Naive B cell (primary cell): ENCODE measurements around the gene VPS26B. TPM values are rescaled to one million over a fixed set of nuclear protein-coding genes. Genes with fewer than 3 reads are reported as not detected.
A peak's percentile ranks its signal among the peaks of the same experiment; 100 is the strongest.
"Not testable (repeated sequence)": the region's sequence is repeated elsewhere in the genome, so short reads cannot be mapped to it uniquely, and the experiment has no call there.

Source experiments
- ATAC-seq, 2 donors: fragments of 150-1000 bp; cut with Tn5 transposase; 2 replicates each; pipeline ENCODE4 v1.10.0; 2021; ENCODE audit warnings: low read depth in 2 of 2, mild to moderate bottlenecking in 2 of 2, moderate library complexity in 2 of 2
- DNase-seq: peaks from one replicate; pipeline ENCODE4 v3.0.0; 2022
- H3K27ac Mint-ChIP-seq, 6 donors: one replicate each; pipeline ENCODE4 v1.8.0; 2020 to 2022; ENCODE audit warnings: mild to moderate bottlenecking in 6 of 6, mixed read lengths in 6 of 6, moderate library complexity in 5 of 6, inconsistent platforms in 2 of 6
- H3K27me3 Mint-ChIP-seq, 3 donors: one replicate each; pipeline ENCODE4 v1.8.0; 2021 to 2022; ENCODE audit warnings: mixed read lengths in 3 of 3, mild to moderate bottlenecking in 1 of 3
- H3K36me3 Mint-ChIP-seq, 2 donors: one replicate each; pipeline ENCODE4 v1.8.0; 2020 to 2022; ENCODE audit warnings: mixed read lengths in 2 of 2, inconsistent platforms in 1 of 2, mild to moderate bottlenecking in 1 of 2
- H3K4me1 Mint-ChIP-seq, 3 donors: one replicate each; pipeline ENCODE4 v1.8.0; 2020 to 2022; ENCODE audit warnings: mixed read lengths in 3 of 3, inconsistent platforms in 1 of 3, mild to moderate bottlenecking in 1 of 3, moderate library complexity in 1 of 3
- H3K4me3 Mint-ChIP-seq, 8 donors: one replicate each; pipeline ENCODE4 v1.8.0; 2020 to 2022; ENCODE audit warnings: mild to moderate bottlenecking in 8 of 8, mixed read lengths in 8 of 8, moderate library complexity in 8 of 8, inconsistent platforms in 2 of 8
- H3K9me3 Mint-ChIP-seq, 7 donors: one replicate each; pipeline ENCODE4 v1.8.0; 2020 to 2022; ENCODE audit warnings: mixed read lengths in 7 of 7, mild to moderate bottlenecking in 5 of 7, inconsistent platforms in 2 of 7, moderate library complexity in 1 of 7
- polyA plus RNA-seq, 6 donors: library from polyadenylated mRNA; unstranded; fragments of 300-500 nt; fragmentation: Illumina TruSeq; gene quantifications; one replicate each; pipeline ENCODE4 v1.2.3, GENCODE V29; 2021; ENCODE audit warnings: low read depth in 6 of 6

VPS26B gene
- polyA plus RNA-seq, 6 donors from 2014 or later = 12.1 to 18.2 (median 14.7) TPM

DNA sequence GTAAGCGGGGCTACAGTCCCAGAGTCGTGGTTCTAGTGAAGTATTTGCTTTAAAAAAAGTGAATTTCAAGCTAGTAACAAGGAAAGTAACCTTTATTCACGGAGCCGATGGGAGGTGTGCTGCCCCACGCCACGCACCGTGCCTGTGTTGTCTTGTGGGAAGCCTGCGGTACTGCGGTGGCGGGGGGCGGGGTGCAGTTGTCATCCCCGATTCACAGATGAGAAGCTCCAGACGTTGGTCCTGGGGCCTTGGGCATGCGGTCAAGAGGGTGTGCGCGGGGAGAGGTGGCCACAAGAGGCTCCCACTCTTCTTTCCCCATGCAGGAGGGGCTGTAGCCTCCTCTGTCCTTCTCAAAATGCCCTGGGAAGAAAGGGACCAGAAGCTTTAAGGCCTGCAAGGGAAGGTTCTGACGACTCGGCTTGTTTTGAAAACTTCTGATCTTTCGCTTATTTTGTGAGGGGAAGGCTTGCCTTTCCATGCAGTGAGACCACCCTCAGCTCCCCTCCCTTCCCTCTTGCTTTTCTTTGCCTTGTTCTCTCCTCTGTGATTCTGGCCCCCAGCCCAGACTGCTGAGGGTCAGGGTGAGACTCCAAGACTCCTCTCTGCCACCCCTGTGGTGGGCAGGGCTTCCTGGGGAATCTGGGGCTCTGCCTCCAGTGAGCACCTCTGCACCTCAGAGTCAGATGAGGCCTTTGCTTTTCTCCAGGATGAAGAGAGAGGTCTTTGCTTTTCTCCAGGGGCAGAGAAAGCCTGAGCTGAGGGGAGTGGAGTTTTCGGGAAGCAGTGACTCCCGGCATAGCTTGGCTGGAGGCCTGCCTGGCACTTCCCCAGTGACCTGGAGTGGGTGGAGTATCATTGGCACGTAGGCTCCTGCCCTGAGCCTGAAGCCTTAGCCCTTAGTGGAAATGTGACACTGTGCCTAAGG lies 57.9 kb downstream of the VPS26B start:
- H3K27me3 Mint-ChIP-seq = peaks cover 36 to 71% (median 50%) of the 10 kb centered on the region in 3 donors
- no peak for ATAC-seq
- H3K27ac Mint-ChIP-seq = no peak overlapping the region
- peaks cover 0 to 7% of the 10 kb centered on the region in 2 donors for H3K36me3 Mint-ChIP-seq
- no peak overlapping the region for H3K4me3 Mint-ChIP-seq
- peaks cover 2 to 3% (median 2%) of the 10 kb centered on the region in 3 donors for H3K4me1 Mint-ChIP-seq
- H3K9me3 Mint-ChIP-seq = peaks cover 0 to 15% (median 10%) of the 10 kb centered on the region in 7 donors
- no peak for DNase-seq

DNA sequence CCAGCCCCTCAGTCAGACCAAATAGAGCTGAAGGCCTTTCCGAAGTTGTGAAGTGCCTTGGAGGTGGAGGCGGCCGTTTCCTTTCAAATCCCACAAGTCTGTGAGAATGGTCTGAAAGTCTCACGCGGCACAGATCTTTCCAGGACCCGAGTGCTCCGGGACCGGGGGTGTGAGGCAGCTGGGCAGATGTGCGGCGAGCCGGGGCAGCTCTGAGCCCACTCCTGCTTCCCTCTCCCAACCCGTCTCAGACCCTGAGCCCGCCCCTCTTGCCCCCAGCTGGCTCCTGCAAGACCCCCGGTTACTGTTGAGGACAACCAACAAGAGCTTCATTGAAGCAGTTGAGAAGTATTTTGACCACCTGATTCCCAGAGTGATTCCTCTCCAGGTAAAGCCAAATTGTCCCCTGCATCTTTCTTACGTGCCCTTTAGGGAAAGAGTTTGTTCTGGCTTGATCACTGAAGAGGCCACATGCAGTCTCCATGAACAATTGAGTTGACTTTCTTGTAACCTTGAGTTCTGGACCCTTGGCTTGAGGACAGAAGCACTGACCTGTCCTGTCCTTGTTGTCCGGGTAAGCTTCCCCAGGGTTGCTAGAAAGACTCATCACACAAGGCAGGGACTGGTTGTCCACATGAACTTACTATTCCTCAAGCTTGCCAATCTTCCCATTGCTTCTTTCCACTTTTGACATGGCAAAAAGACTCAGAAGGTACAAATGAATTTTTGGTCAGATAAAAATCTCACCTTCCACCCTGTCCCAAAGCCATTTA lies 59.2 kb downstream of the VPS26B start:
- DNase-seq = no peak
- Mint-ChIP-seq H3K9me3 (peaks cover 0 to 10% (median 4%) of the 10 kb centered on the region in 7 donors), H3K27me3 (peaks cover 27 to 70% (median 48%) of the 10 kb centered on the region in 3 donors), H3K4me3 (no peak overlapping the region), H3K27ac (peak overlapping the region in 1 of 6 donors; percentile 58), H3K4me1 (no peaks in the 10 kb centered on the region), H3K36me3 (peaks cover 0 to 3% of the 10 kb centered on the region in 2 donors)
- no peak for ATAC-seq

DNA sequence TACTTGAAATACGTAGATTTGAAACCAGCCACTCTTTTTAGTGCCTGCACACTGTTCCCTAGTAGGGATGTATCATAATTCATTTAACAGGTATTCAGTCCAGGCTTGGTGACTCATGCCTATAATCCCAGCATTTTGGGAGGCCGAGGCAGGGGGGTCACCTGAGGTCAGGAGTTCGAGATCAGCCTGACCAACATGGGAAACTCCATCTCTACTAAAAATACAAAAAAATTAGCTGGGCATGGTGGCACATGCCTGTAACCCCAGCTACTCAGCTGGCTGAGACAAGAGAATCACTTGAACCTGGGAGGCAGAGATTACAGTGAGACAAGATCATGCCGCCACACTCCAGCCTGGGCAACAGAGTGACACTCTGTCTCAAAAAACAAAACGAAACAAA lies 59.9 kb downstream of the VPS26B start:
- not testable (repeated sequence) for ATAC-seq, H3K4me3 Mint-ChIP-seq

DNA sequence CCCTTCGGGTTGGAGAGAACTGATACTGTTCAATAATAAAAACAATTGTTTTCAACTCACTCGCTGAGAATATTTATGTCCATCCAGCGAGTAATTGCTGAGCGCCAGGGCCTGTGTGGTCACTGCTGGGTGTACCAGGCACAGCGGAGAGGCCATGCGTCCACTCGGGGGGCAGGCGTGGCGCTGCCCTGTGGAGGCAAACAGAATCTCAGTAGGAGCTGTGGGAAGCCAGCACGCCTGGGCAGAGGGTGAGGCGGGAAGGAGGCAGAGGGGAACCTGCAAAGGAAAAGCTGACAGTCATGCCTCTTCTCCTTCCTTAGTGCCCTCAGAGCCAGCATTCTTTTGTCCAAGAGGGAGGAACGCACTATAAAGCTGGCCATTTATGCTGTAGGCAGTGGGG lies 63.1 kb downstream of the VPS26B start:
- no peaks in the 10 kb centered on the region for H3K9me3 Mint-ChIP-seq
- peak overlapping the region in 1 of 6 donors; percentile 52 for H3K27ac Mint-ChIP-seq
- no peaks in the 10 kb centered on the region for H3K4me1 Mint-ChIP-seq
- no peak overlapping the region for H3K4me3 Mint-ChIP-seq
- ATAC-seq (no peak), DNase-seq (no peak)
- no peaks in the 10 kb centered on the region for H3K36me3 Mint-ChIP-seq
- peaks cover 21 to 47% (median 33%) of the 10 kb centered on the region in 3 donors for H3K27me3 Mint-ChIP-seq

More for the DNA sequence above, 59.9 kb downstream of the VPS26B start:
- not testable (repeated sequence) for H3K4me1 Mint-ChIP-seq, DNase-seq, H3K9me3 Mint-ChIP-seq, H3K27ac Mint-ChIP-seq, H3K36me3 Mint-ChIP-seq
- peaks cover 28 to 69% (median 41%) of the 10 kb centered on the region in 3 donors for H3K27me3 Mint-ChIP-seq

DNA sequence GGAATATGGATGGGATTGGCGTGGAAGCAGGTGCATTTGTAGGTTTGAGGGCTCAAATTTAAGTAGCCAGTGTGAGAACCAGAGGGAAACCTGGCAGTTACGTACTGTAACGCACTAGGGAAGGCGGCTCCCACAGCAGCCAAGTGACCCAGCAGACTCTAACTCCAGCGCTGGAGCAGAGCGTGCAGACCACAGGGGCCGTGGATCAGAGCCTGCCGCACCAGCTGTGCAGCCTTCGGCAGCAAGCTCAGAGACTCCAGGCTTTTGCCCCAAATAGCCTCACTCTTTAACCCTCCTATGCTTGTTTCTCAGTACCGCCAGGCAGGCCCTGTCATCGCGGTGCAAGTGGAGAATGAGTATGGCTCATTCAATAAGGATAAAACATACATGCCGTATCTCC lies 64.0 kb downstream of the VPS26B start:
- H3K9me3 Mint-ChIP-seq = no peaks in the 10 kb centered on the region
- DNase-seq (no peak), ATAC-seq (no peak)
- no peak overlapping the region for H3K27ac Mint-ChIP-seq
- H3K4me1 Mint-ChIP-seq = no peaks in the 10 kb centered on the region
- peaks cover 21 to 51% (median 37%) of the 10 kb centered on the region in 3 donors for H3K27me3 Mint-ChIP-seq
- H3K4me3 Mint-ChIP-seq = no peak overlapping the region
- no peaks in the 10 kb centered on the region for H3K36me3 Mint-ChIP-seq

DNA sequence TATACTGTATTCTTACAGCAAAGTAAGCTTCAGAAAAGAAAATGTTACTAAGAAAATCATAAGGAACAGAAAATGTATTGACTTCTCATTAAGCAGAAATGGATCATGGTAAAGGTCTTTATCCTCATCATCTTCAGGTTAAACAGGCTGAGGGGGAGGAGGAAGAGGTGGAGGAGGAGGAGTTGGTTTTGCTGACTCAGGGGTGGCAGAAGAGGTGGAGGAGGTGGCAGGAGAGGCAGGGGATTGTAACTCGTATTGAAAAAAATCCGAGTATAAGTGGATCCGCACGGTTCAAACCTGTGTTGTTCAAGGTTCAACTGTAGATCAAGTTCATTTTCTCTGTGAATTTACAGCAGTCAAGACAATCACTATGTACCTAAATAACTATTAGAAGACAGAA lies 64.7 kb downstream of the VPS26B start:
- no peaks in the 10 kb centered on the region for H3K4me1 Mint-ChIP-seq
- no peaks in the 10 kb centered on the region for H3K9me3 Mint-ChIP-seq
- ATAC-seq (no peak), DNase-seq (no peak)
- no peak overlapping the region for H3K4me3 Mint-ChIP-seq
- H3K27me3 Mint-ChIP-seq = peaks cover 18 to 46% (median 33%) of the 10 kb centered on the region in 3 donors
- no peak overlapping the region for H3K27ac Mint-ChIP-seq
- no peaks in the 10 kb centered on the region for H3K36me3 Mint-ChIP-seq

DNA sequence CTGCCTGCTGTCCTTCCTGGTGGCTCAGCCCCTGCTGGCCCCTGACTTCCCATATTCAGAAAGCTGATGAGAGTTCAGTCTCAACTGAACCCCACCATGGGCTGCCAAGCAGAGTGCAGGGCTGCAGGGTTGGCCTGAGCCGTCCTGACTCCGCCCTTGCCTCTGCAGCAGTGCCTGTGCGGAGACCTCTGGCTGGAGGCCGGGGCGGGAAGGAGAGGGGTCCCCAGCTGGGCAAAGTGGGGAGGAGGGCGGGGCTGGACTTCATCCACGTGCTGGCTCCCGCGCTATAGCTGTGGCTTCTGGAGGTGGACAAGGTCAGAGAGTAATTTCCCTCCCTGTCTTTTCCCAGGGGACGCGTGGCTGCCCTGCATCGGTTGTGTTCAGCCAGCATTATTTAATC lies 65.3 kb downstream of the VPS26B start:
- Mint-ChIP-seq H3K36me3 (no peaks in the 10 kb centered on the region), H3K27ac (no peak overlapping the region), H3K27me3 (peaks cover 17 to 47% (median 37%) of the 10 kb centered on the region in 3 donors), H3K9me3 (no peaks in the 10 kb centered on the region), H3K4me3 (no peak overlapping the region), H3K4me1 (no peaks in the 10 kb centered on the region)
- ATAC-seq (no peak), DNase-seq (no peak)

DNA sequence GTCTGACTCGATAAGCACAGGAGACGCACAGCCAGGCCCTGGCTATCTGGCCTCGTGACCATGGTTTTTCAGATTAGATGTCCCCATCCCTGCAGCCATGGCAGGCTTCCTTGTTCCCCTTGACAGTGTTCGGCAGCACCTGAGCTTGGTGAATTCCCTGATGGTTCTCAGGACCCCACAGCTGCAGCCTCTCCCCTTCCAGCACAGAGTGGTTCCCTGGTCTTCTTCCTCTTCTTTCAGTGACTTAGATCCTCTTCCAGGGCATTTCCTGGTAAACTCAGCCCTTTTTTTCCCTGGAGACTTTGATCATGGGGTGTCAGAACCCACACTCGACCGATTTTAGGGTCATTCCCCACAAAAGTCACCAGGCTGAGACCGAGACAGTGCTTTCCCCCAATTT lies 66.2 kb downstream of the VPS26B start:
- DNase-seq (no peak), ATAC-seq (no peak)
- Mint-ChIP-seq H3K9me3 (no peaks in the 10 kb centered on the region), H3K27me3 (peaks cover 11 to 47% (median 37%) of the 10 kb centered on the region in 3 donors), H3K36me3 (no peaks in the 10 kb centered on the region), H3K4me1 (no peaks in the 10 kb centered on the region), H3K4me3 (peak overlapping the region in 1 of 8 donors; percentile 35), H3K27ac (no peak overlapping the region)

DNA sequence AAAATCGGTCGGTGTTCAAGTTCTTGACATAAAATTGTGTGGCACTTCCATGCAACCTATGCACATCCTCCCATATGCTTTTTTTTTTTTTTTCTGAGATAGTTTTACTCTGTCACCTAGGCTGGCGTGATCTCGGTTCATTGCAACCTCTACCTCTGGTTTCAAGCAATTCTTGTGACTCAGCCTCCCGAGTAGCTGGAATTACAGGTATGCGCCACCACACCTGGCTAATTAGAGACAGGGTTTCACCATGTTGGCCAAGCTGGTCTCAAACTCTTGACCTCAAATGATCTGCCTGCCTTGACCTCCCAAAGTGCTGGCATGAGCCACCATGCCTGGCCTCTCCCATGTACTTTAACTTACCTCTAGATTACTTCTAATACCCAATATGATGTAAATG lies 66.7 kb downstream of the VPS26B start:
- Mint-ChIP-seq H3K9me3 (no peaks in the 10 kb centered on the region), H3K36me3 (no peaks in the 10 kb centered on the region), H3K27ac (no peak overlapping the region), H3K4me3 (no peak overlapping the region), H3K27me3 (peaks cover 11 to 43% (median 37%) of the 10 kb centered on the region in 3 donors), H3K4me1 (no peaks in the 10 kb centered on the region)
- ATAC-seq (no peak), DNase-seq (no peak)

DNA sequence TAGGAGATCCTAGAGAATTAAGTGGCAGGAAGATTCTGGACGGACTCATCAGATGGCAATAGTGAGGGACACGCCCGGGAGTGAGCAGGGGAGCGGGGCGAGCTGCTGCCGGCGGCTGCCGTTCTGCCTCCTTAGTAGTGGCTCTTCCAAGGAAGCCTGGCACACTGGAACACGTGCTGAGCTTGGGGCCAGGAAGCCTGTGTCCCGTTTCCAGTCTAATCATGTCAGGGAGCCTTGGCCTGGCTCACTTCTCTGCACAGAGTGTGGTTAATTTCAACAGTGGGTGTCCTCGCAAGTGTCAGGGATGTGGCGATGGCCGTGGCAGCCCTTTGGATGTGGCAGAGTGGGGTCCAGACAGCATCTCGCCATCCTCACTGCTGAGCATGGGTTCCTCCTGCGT lies 68.2 kb downstream of the VPS26B start:
- no peak for ATAC-seq
- H3K36me3 Mint-ChIP-seq = no peaks in the 10 kb centered on the region
- H3K27me3 Mint-ChIP-seq = peaks cover 11 to 37% (median 36%) of the 10 kb centered on the region in 3 donors
- no peak overlapping the region for H3K4me3 Mint-ChIP-seq
- H3K9me3 Mint-ChIP-seq = no peaks in the 10 kb centered on the region
- H3K27ac Mint-ChIP-seq = no peak overlapping the region
- DNase-seq = no peak
- no peaks in the 10 kb centered on the region for H3K4me1 Mint-ChIP-seq

DNA sequence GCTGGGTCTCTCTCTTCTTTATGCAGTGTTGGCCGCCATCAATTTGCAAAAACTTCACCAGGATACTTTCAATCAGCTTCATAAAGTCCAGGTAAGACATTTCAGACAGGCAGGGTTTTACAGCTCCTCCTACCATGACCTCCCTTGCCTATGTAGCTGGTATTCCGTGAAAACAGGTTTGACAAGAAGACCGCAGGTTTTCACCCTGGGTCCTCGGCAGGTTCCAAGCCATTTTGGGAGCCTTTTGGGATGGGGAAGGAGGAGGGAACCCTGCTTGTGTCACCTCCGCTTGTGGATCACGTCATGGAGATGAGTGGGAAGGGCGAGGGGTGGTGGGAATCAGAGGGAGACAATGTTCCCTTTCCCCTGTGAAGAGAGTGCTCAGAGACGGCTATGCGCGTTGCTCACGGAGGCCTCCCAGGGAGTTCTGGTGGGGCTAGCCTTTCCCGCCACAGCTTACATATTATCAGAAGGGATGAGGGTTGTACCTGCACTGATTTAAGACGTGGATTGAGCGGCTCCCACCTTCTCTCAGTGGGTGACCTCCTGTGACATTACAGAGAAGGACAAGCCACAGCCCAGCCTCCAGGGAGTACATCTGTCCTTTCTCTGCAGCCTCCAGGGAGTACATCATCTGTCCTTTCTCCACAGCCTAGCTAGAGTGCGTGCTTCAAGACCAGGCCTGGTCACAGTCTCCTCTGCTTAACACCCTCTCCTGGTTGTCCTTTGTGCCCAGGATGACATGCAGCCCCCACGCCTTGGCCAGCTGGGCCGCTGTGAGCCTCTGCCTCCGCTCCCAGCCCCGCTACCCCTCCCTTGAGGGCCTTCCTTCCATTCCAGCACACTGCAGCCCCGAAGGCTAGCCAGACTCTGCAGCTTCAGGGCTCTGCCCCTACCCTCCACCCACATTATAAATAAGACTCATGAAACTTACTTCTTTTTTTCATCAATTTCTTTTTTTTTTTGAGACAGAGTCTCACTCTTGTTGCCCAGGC lies 68.9 kb downstream of the VPS26B start:
- H3K4me3 Mint-ChIP-seq = no peak overlapping the region
- no peak for ATAC-seq

DNA sequence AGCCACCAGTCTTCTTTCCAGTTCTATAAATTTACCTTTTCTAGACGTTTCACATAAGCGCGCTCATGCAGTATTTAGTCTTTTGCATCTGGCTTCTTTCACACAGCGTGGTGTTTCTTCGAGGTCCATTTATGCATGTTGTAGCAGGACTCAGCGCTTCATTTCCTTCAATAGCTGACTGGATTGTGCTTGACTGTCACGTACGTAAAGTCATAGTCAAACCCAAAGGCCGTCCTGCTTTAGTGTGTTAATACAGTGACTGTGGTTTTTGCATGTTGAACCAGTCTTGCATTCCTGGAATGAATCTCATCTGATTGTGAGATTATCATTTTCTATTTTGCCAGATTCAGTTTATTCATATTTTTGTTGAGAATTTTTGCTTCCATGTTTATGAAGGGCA lies 70.2 kb downstream of the VPS26B start:
- Mint-ChIP-seq H3K9me3 (no peaks in the 10 kb centered on the region), H3K36me3 (no peaks in the 10 kb centered on the region), H3K4me3 (no peak overlapping the region), H3K4me1 (no peaks in the 10 kb centered on the region), H3K27ac (no peak overlapping the region), H3K27me3 (peaks cover 10 to 38% (median 23%) of the 10 kb centered on the region in 3 donors)
- ATAC-seq (no peak), DNase-seq (no peak)

More for the DNA sequence above, 68.9 kb downstream of the VPS26B start:
- no peak for DNase-seq
- peaks cover 15 to 30% (median 30%) of the 10 kb centered on the region in 3 donors for H3K27me3 Mint-ChIP-seq
- H3K9me3 Mint-ChIP-seq = no peaks in the 10 kb centered on the region
- no peaks in the 10 kb centered on the region for H3K36me3 Mint-ChIP-seq
- peak overlapping the region in 1 of 6 donors; percentile 61 for H3K27ac Mint-ChIP-seq
- H3K4me1 Mint-ChIP-seq = no peaks in the 10 kb centered on the region
